GM19239 (cell line): ENCODE data around the gene NABP2.

Experiments used
- DNase-seq: peaks from one replicate; pipeline ENCODE4 v3.0.0; 2011; ENCODE audit warnings: low spot score; ENCODE audit not compliant: insufficient read length
- FAIRE-seq: peaks from 2 replicates; lab custom pipeline; 2011; peaks lifted over from hg19 to GRCh38; lab: Jason Lieb, UNC

The NABP2 gene

DNA sequence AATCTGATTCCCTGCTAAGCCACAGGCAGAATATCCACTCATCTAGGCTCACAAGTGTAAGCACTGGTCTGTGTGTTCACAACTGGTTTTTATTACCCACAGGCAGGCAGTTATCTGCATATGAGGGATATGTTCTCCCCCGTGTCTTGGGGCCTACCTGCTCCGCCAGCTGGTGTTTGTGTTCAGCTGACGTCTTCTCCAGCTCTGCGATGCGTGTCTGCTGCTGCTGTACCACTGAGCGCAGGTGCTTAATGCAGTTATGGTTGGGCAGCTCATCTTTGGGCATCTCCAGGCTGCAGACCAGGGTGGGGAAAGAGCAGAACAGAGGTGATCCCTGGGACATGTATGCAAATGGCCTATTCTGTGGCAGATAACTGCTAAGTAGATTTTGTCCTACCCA, 16.1 kb upstream of the NABP2 start:
- no peak for FAIRE-seq
- no peak for DNase-seq

- FAIRE-seq: no peak
- DNase-seq: no peak
These were observed 11.8 kb upstream of the NABP2 start for GRCh38 chr12:56212361-56212760.

DNA sequence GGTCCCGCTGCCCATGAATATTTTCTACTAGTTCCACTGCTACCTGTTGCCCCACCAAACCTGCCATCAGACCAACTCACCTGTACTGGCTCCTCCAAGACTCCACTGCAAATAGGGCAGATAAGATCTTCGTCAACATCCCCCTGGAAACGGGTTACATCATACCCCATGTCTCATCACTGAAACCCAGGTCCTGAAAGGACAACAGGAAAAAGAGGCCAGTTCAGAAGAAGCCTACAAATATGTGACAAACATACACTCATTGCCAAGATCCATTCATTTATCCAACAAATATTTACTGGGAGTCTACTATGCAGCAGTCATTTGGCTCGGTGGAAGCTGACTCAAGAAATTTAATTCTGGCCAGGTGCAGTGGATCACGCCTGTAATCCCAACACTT, 10.3 kb upstream of the NABP2 start:
- FAIRE-seq: no peak
- no peak for DNase-seq

GRCh38 chr12:56216461-56216860, 7.7 kb upstream of the NABP2 start:
- DNase-seq: no peak
- no peak for FAIRE-seq

DNA sequence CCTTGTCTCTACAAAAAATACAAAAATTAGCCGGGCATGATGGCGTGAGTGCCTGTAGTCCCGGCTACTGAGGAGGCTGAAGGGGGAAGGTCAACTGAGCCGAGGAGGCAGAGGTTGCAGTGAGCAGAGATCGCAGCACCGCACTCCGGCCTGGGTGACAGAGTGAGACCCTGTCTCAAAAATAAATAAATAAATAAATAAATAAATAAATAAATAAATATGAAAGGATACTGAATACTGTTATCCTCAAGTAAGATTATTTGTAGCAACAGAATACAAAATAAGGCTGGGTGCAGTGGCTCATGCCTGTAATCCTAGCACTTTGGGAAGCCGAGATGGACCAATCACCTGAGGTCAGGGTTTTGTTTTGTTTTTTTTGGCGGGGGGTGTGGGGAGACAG, 4.3 kb upstream of the NABP2 start:
- DNase-seq: no peak
- FAIRE-seq: no peak

DNA sequence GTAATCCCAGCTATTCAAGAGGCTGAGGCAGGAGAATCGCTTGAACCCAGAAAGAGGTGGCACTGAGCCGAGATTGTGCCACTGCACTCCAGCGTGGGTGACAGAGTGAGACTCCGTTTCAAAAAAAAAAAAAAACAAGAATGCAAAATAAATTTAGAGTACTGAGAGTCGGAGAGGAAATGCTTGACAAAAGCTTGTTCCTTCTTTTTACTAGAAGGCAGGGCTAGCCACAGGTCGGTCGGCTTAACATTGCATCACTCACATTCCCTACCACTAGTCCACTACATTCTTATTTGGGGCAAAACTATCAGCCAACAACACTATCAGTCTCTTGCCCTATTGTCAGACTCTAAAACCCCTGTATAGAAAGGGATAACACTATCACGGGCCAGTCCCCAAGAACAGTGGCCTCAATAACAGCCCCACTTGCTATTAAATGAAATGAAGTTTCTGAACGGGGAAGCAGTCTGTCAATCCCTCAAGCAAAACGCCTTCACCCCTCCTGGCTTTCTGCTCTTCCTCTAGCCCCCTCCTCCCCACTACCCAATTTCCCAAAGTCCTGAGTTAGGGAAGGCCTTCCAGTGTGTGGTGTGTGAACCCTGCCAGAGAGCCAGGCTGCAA, 3.4 kb upstream of the NABP2 start:
- DNase-seq: no peak
- peak; percentile 11 for FAIRE-seq

GRCh38 chr12:56221232-56221756, 2.8 kb upstream of the NABP2 start:
- FAIRE-seq (no peak), DNase-seq (no peak)

DNA sequence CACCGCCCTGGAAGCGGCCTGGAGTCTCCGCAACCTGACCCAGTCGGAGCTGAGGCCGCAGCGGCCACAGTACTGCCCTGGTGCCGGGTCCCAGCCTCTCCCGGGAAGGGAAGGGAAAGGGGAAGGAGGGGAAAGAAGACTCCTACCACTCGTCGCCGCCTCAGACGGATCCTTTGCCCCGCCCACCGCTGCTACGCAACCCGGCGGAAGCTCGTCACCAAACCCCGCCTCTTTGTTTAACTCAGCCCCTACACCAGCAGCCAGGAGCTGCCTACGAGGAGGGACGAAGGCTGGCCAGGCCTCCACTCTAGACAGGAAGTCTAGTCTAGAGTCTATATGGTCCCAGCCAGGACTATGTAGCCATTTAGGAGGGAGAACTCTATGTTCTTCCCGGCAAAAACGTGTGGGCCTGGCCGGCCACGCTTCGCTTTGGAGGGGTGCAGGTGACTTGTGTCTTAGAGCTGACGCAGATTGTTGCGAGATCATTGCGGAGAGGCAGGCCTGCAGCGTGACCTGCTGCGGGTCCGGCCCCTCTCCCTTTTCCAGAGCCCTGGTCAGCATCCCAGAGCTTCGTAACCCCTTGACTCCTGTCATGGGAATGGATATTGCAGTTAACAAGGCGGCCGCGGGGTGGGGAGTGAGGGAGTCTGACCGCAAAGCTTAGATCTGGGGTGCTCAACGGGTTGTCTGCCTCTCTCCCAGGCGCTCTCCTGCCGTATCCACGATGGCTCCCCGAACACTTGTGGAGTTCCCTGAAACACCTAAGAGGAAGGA, 2.2 kb upstream of the NABP2 start, which contains the start of gene RNF41:
RNF41 (minus strand) TSS at position 166 of the 774 bp plus-strand sequence. CDS start 7,875 bp downstream, outside the sequence.
- peak; percentile 100 for FAIRE-seq
- peak; percentile 98 for DNase-seq

DNA sequence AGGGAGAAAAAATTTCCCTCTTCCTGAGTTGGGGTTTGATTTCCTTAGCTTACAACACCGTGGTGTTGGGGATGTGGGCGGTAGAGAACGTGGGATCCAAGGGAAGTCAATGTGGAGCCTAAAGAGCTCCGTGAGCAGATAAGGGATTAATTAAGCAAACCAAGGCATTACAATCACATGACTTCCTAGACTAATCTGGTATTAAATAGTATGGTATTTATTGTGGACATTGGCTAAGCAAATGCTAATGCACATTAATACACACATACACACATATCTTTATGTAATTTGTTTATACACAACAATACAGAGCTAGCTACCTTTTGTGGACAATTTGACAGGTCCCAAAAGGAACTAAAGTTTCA, 1.6 kb upstream of the NABP2 start:
- peak; percentile 57 for FAIRE-seq

GRCh38 chr12:56223571-56224101, 506 bp upstream of the NABP2 start:
- no peak for DNase-seq
- peak; percentile 62 for FAIRE-seq

More for the DNA sequence above, 1.6 kb upstream of the NABP2 start:
- DNase-seq: no peak

GRCh38 chr12:56224954-56225353, 812 bp downstream of the NABP2 start:
- DNase-seq (no peak), FAIRE-seq (no peak)

- no peak for FAIRE-seq
- no peak for DNase-seq
These were observed 4.9 kb downstream of the NABP2 start for GRCh38 chr12:56229082-56229481.

DNA sequence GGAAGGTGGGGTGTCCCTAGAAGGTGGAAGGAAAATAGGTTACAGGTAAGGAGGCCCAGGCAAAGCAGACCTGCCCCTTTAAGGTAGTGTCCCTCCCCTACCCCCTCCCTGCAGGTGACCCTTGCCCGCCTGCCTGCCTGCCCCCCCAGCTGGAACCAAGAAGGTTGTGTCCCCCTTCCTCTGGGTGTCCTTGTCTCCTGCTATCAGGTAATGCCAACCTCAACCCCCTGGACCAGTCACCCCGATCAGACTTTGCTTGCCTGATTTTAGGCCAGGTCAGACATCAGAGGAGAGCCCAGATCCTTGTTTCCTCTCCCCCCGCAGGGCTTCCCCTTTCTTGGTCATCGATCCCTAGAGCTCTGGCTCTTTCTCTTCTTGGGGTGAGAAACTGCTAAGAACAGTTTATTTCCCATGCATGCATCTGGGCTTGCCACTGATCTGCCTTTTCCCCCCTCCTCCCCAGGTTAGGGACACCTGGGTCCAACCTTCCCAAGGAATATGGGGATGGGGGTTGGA, 5.8 kb downstream of the NABP2 start, which contains the start of gene SLC39A5:
SLC39A5 (plus strand) TSS at position 136 of the 516 bp plus-strand sequence. CDS start 1,224 bp downstream, outside the sequence.
- no peak for DNase-seq
- no peak for FAIRE-seq

GRCh38 chr12:56230432-56231183, 6.5 kb downstream of the NABP2 start:
- DNase-seq (no peak), FAIRE-seq (no peak)

DNA sequence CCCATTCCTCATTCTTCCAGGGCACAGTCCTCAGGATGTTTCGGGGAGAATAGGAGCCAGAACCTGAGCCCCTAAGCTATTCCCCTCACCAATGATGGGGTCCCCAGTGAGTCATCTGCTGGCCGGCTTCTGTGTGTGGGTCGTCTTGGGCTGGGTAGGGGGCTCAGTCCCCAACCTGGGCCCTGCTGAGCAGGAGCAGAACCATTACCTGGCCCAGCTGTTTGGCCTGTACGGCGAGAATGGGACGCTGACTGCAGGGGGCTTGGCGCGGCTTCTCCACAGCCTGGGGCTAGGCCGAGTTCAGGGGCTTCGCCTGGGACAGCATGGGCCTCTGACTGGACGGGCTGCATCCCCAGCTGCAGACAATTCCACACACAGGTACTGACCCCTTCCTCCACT, 7.0 kb downstream of the NABP2 start:
- DNase-seq (no peak), FAIRE-seq (no peak)

DNA sequence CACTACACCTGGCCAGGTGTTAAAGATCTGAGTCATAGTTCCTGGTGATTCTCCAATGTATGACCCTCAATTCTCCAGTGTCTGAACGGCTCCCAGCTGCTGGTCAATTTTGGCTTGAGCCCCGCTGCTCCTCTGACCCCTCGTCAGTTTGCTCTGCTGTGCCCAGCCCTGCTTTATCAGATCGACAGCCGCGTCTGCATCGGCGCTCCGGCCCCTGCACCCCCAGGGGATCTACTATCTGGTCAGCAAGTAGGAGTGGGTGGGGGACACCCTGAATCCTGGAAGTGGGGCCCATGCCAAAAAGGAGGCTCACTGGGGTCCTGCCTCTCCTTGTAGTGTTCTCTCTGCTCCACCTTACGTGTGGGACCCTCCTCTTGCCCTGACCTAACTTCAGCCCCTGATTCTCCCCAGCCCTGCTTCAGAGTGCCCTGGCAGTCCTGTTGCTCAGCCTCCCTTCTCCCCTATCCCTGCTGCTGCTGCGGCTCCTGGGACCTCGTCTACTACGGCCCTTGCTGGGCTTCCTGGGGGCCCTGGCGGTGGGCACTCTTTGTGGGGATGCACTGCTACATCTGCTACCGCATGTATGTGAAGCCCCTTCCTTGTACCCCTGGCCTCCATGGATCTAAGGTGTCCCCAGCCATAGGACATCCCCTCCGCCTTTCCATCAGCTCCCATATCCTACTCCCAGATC, 10.7 kb downstream of the NABP2 start:
- no peak for FAIRE-seq
- DNase-seq: no peak

GRCh38 chr12:56236091-56236490, 11.9 kb downstream of the NABP2 start:
- FAIRE-seq (no peak), DNase-seq (no peak)

DNA sequence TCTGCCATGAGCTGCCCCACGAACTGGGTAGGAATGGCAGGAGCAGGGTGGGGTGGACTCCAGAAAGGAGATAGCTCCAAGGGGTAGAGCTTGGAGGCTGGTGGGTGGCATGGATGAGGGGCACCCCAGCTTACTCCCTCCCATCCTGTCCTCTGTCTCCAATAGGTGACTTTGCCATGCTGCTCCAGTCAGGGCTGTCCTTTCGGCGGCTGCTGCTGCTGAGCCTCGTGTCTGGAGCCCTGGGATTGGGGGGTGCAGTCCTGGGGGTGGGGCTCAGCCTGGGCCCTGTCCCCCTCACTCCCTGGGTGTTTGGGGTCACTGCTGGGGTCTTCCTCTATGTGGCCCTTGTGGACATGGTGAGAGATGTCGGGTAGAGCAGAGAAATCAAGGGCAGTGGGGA, 12.8 kb downstream of the NABP2 start:
- DNase-seq (no peak), FAIRE-seq (no peak)

DNA sequence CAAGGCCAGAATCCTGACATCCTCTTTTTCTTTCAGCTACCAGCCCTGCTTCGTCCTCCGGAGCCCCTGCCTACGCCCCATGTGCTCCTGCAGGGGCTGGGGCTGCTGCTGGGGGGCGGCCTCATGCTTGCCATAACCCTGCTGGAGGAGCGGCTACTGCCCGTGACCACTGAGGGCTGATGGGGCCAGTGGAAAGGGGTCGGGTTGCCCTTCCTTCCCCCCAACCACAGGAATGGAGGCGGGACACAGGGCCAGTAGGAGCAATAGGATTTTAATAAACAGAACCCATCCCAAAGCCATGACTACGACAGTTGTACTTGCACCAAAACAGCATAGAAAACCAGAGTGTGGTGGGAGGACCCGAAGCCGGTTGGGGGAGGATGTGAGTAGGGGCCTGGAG, 13.4 kb downstream of the NABP2 start:
- no peak for DNase-seq
- no peak for FAIRE-seq
